GM13976 (cell line): ENCODE measurements around the gene RASGRF1.
"Not testable (repeated sequence)": the region's sequence is repeated elsewhere in the genome, so short reads cannot be mapped to it uniquely, and the experiment has no call there.

Experiments
- DNase-seq: peaks from one replicate; pipeline ENCODE4 v3.0.0; 2012; ENCODE audit warnings: low spot score
- CTCF ChIP-seq: IDR thresholded peaks from 2 replicates; pipeline ENCODE4 v1.5.1; 2012; ENCODE audit warnings: borderline replicate concordance, mild to moderate bottlenecking; ENCODE audit not compliant: insufficient read depth; ENCODE audit errors: extremely low read depth, missing control alignments, control extremely low read depth
- in situ Hi-C: fragments of 300-500 bp; cut with MboI; formaldehyde crosslinking; loops from one replicate; pipeline ENCODE4 v1.12.0; 2022; ENCODE audit warnings: low sequenced_read_pairs, mixed read lengths, inconsistent platforms; ENCODE audit not compliant: unreplicated experiment

Gene RASGRF1

GRCh38 chr15:78932258-78932808 is 158.2 kb downstream of the RASGRF1 start:
- in situ Hi-C loops: no loop called here
- TF ChIP-seq CTCF: no peak
- DNase-seq: no peak

- TF ChIP-seq CTCF: no peak
- in situ Hi-C loops: no loop called here
- no peak for DNase-seq
Measured at GRCh38 chr15:78931439-78932257, 158.9 kb downstream of the RASGRF1 start.

GRCh38 chr15:78930577-78931388 is 159.8 kb downstream of the RASGRF1 start:
- in situ Hi-C loops: no loop called here
- no peak for DNase-seq
- TF ChIP-seq CTCF: no peak

GRCh38 chr15:78929536-78930264 is 160.9 kb downstream of the RASGRF1 start:
- no peak for DNase-seq
- in situ Hi-C loops: no loop called here
- TF ChIP-seq CTCF: no peak

- in situ Hi-C loops: no loop called here
Measured at GRCh38 chr15:78928616-78929093, 161.9 kb downstream of the RASGRF1 start.

GRCh38 chr15:78928176-78928575 is 162.4 kb downstream of the RASGRF1 start:
- in situ Hi-C loops, DNase-seq: not testable (repeated sequence)

More at GRCh38 chr15:78928616-78929093, 161.9 kb downstream of the RASGRF1 start:
- no peak for TF ChIP-seq CTCF
- no peak for DNase-seq
